Stomach (tissue), 9 donors: Measurements from ENCODE around the gene PNLDC1. TPM values are rescaled to one million over a fixed set of nuclear protein-coding genes. Genes with fewer than 3 reads are reported as not detected.
A peak's percentile ranks its signal among the peaks of the same experiment; 100 is the strongest.
"Not testable (repeated sequence)": the region's sequence is repeated elsewhere in the genome, so short reads cannot be mapped to it uniquely, and the experiment has no call there.

ENCODE experiments used
- DNase-seq, 2 donors: peaks; one replicate each; pipeline versions ENCODE4 v3.0.0 to v3.0.0-alpha.2; 2013 to 2019
- H3K27ac ChIP-seq, 5 donors: fragments of 200-600 bp in 4 of 5; sonication (generic) in 4 of 5; one replicate each; pipeline ENCODE4 v1.5.1; 2013 to 2019; ENCODE audit warnings: mild to moderate bottlenecking in 1 of 5, moderate library complexity in 1 of 5
- H3K27me3 ChIP-seq, 3 donors: fragments of 200-600 bp; sonication (generic); one replicate each; pipeline ENCODE4 v1.5.1; 2017 to 2019; ENCODE audit warnings: mixed run types in 1 of 3
- H3K36me3 ChIP-seq, 4 donors: fragments of 200-600 bp; sonication (generic); 1 replicate in 3 of 4; 2 replicates in 1 of 4; pipeline ENCODE4 v1.5.1; 2016 to 2019
- H3K4me1 ChIP-seq, 4 donors: fragments of 200-600 bp; sonication (generic); one replicate each; pipeline ENCODE4 v1.5.1; 2016 to 2019
- H3K4me3 ChIP-seq, 4 donors: fragments of 200-600 bp; sonication (generic) in 3 of 4; one replicate each; pipeline ENCODE4 v1.5.1; 2016 to 2019; ENCODE audit warnings: mild to moderate bottlenecking in 1 of 4
- H3K9me3 ChIP-seq, 4 donors: fragments of 200-600 bp; sonication (generic); one replicate each; pipeline ENCODE4 v1.5.1; 2016 to 2019
- CTCF ChIP-seq, 7 experiments: fragments of 450-650 bp in 4 of 7; fragments of 200-600 bp in 3 of 7; sonication (generic) in 3 of 7; IDR thresholded peaks; one replicate each; pipeline ENCODE4 v1.5.1; 2016 to 2019; ENCODE audit warnings: antibody characterized with exemption in 7 of 7, control low read depth in 2 of 7, mild to moderate bottlenecking in 1 of 7
- EP300 ChIP-seq: sonication (generic); formaldehyde crosslinking; IDR thresholded peaks from one replicate; pipeline ENCODE4 v1.6.1; 2017; ENCODE audit warnings: antibody characterized with exemption
- POLR2A ChIP-seq, 4 donors: fragments of 450-650 bp; IDR thresholded peaks; one replicate each; pipeline ENCODE4 v1.6.1; 2016; ENCODE audit warnings: antibody characterized with exemption in 4 of 4, control low read depth in 2 of 4, mild to moderate bottlenecking in 1 of 4, moderate library complexity in 1 of 4
- POLR2AphosphoS5 ChIP-seq, 3 donors: sonication (generic); formaldehyde crosslinking; IDR thresholded peaks; one replicate each; pipeline ENCODE4 v1.6.1; 2016; ENCODE audit warnings: antibody characterized with exemption in 3 of 3
- WGBS, 5 donors: extraction: QIAGEN DNeasy Blood & Tissue Kit in 3 of 5; methylation state at CpG; one replicate each; pipeline versions ENCODE4 v1.1.5 to v1.1.7; 2013 to 2018; 5-methylcytosine and 5-hydroxymethylcytosine counted together
- intact Hi-C: fragments of 100-400 bp; cut with DNase I; formaldehyde crosslinking; loops from one replicate; pipeline ENCODE4 v1.15.1; 2023; ENCODE audit warnings: low total_unique reads
- polyA plus RNA-seq, 3 donors: library from polyadenylated mRNA; stranded (reverse); fragments of 200-250 nt; gene quantifications; one replicate each; pipeline ENCODE4 v1.2.3, GENCODE V29; 2013
- small RNA-seq, 4 donors: library from RNA; depleted of rRNA; stranded (forward); fragments of <200 nt; gene quantifications; one replicate each; pipeline ENCODE3, GENCODE V24; 2016
- total RNA-seq, 5 donors: library from RNA; depleted of rRNA; stranded (reverse); fragments of >200 nt; gene quantifications; one replicate each; pipeline versions ENCODE4 v1.1.0 to v1.2.3, GENCODE V29; 2014 to 2016
- donor health status: healthy with polysubstance abuse.
- donor health status: Bipolar disorder and iron deficiency.
- donor health status: healthy.

PNLDC1 gene
- total and polyA plus RNA-seq, 8 donors, result 0.25 to 2.5 (median 0.43) TPM; not detected in 4

GRCh38 chr6:159862103-159862502, 62.0 kb downstream of the PNLDC1 start:
- H3K9me3 ChIP-seq, result no peaks in the 10 kb centered on the region
- H3K27ac ChIP-seq, result no peak overlapping the region
- TF ChIP-seq POLR2AphosphoS5 (IDR thresholded peaks at IDR 0.05) (no peak), CTCF (IDR thresholded peaks at IDR 0.05) (no peak), POLR2A (IDR thresholded peaks at IDR 0.05) (no peak), EP300 (no peak)
- intact Hi-C loops, result no loop called here
- no peak for DNase-seq
- no peaks in the 10 kb centered on the region for H3K36me3 ChIP-seq
- 73 to 83% (median 79%) methylated on average over 5 of the region's 5 CpGs for WGBS, 5 donors
- H3K27me3 ChIP-seq, result no peaks in the 10 kb centered on the region
- H3K4me1 ChIP-seq, result no peaks in the 10 kb centered on the region
- no peak overlapping the region for H3K4me3 ChIP-seq

DNA sequence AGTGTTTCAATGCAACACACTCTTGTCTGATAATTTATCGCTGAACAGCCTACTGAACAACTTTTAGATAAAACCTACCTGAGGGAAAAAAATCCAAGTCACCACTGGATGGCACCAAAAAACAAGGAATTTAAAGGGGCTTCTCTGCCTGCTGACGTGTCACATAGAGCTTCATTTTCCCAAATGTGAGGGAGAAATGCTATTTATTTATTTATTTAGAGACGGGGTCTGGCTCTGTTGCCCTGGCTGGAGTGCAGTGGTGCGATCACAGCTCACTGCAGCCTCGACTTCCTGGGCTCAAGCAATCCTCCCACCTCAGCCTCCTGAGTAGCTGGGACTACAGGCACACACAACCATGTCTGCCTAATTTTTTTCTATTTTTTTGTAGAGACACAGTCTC, 63.3 kb downstream of the PNLDC1 start:
- H3K36me3 ChIP-seq, H3K9me3 ChIP-seq, H3K4me3 ChIP-seq, intact Hi-C loops, H3K4me1 ChIP-seq, H3K27ac ChIP-seq, H3K27me3 ChIP-seq: not testable (repeated sequence)
- WGBS, 5 donors, result 17 to 27% (median 21%) methylated on average over 5 of the region's 5 CpGs
- peak in 4 of 7 experiments; percentile 30 to 61 (median 50) for TF ChIP-seq CTCF (IDR thresholded peaks at IDR 0.05)
- peak; percentile 40 to 85 for DNase-seq

DNA sequence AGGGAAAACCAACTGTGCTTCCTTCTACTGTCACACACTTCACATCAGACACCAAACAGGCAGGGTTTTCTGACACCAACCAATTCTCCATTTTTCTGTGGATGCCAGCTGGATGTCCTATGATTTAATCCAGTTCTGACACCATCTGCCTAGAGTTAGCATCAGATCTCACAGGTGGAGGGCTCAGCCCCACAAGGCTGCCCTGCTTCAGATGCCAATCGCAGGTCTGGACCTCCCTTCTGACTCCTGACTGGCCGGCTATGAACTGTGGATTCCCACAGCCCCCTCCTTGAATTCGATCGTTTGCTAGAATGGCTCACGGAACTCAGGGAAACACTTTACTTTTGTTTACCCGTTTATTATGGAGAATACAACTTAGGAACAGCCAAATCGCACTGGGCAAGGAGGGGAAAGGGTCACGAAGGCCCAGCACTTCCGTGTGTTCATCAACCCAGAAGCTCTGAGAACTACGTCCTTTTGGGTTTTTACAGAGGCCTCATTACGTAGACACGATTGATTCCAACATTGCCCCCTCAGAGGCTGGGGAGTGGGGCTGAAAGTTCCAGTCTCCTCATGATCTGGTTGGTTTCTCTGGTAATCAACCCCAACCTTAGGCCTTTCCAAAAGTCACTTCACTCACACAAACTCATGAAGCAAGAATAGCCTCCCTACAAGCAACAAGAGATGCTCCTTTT, 65.3 kb downstream of the PNLDC1 start:
- no peaks in the 10 kb centered on the region for H3K36me3 ChIP-seq
- H3K4me3 ChIP-seq, result no peak overlapping the region
- intact Hi-C loops, result no loop called here
- H3K4me1 ChIP-seq, result no peaks in the 10 kb centered on the region
- WGBS, 5 donors, result 81 to 92% (median 90%) methylated on average over 12 of the region's 12 CpGs
- TF ChIP-seq POLR2A (IDR thresholded peaks at IDR 0.05) (no peak), EP300 (no peak), POLR2AphosphoS5 (IDR thresholded peaks at IDR 0.05) (no peak), CTCF (IDR thresholded peaks at IDR 0.05) (no peak)
- no peak for DNase-seq
- no peaks in the 10 kb centered on the region for H3K9me3 ChIP-seq
- no peaks in the 10 kb centered on the region for H3K27me3 ChIP-seq
- no peak overlapping the region for H3K27ac ChIP-seq

- TF ChIP-seq POLR2A (IDR thresholded peaks at IDR 0.05) (no peak), EP300 (no peak), CTCF (IDR thresholded peaks at IDR 0.05) (no peak), POLR2AphosphoS5 (IDR thresholded peaks at IDR 0.05) (no peak)
- Histone ChIP-seq H3K9me3 (no peaks in the 10 kb centered on the region), H3K27ac (no peak overlapping the region), H3K4me3 (no peak overlapping the region), H3K36me3 (no peaks in the 10 kb centered on the region), H3K27me3 (no peaks in the 10 kb centered on the region), H3K4me1 (no peaks in the 10 kb centered on the region)
- no peak for DNase-seq
- intact Hi-C loops, result no loop called here
- 88 to 91% (median 90%) methylated on average over 23 to 28 of the region's 28 CpGs for WGBS, 5 donors
Measured at GRCh38 chr6:159866286-159867247, 66.5 kb downstream of the PNLDC1 start.

Small RNA genes lying within 50 kb of the gene (small RNA-seq; reads per million reads assigned to genes)
- gene SNORA20 (17.3 to 104 (median 70.7) reads per million in 4 donors), gene SNORA29 (0 reads per million in 4 donors)

Other genes with a start within 250 kb of the PNLDC1 start
- gene SOD2, start 107.0 kb upstream of the PNLDC1 start, total RNA-seq, result 100 to 1,000 TPM in 4 of 5 donors, 10 to 100 TPM in 1; 27.2 to 187 (median 147) TPM
- 100 to 1,000 TPM; 219 to 404 (median 260) TPM for gene SOD2, start 107.0 kb upstream of the PNLDC1 start, polyA plus RNA-seq
- 100 to 1,000 TPM in 1 of 5 donors, 10 to 100 TPM in 4; 35.0 to 125 (median 82.6) TPM for gene WTAP, start 72.8 kb upstream of the PNLDC1 start, total RNA-seq
- gene WTAP, start 72.8 kb upstream of the PNLDC1 start, polyA plus RNA-seq, result 10 to 100 TPM; 54.1 to 78.1 (median 58.3) TPM
- 10 to 100 TPM in 2 of 5 donors, 1 to 10 TPM in 2, under 1 TPM in 1; 0.58 to 82.1 (median 2.5) TPM for gene ACAT2, start 38.2 kb upstream of the PNLDC1 start, total RNA-seq
- gene ACAT2, start 38.2 kb upstream of the PNLDC1 start, polyA plus RNA-seq, result 10 to 100 TPM; 35.0 to 43.6 (median 39.7) TPM
- gene TCP1, start 10.7 kb upstream of the PNLDC1 start, total RNA-seq, result 100 to 1,000 TPM in 4 of 5 donors, 10 to 100 TPM in 1; 52.7 to 199 (median 127) TPM
- gene TCP1, start 10.7 kb upstream of the PNLDC1 start, polyA plus RNA-seq, result 10 to 100 TPM; 64.8 to 98.0 (median 85.5) TPM
- 100 to 1,000 TPM in 1 of 5 donors, 10 to 100 TPM in 3, 1 to 10 TPM in 1; 3.6 to 105 (median 50.5) TPM for gene MRPL18, start 9.8 kb upstream of the PNLDC1 start, total RNA-seq
- gene MRPL18, start 9.8 kb upstream of the PNLDC1 start, polyA plus RNA-seq, result 10 to 100 TPM; 80.4 to 96.8 (median 86.9) TPM
- gene MAS1, start 90.7 kb downstream of the PNLDC1 start, total RNA-seq, result under 1 TPM in 1 of 5 donors, not detected in 4; 0.18 TPM
- under 1 TPM in 1 of 3 donors, not detected in 2; under 0.01 TPM for gene MAS1, start 90.7 kb downstream of the PNLDC1 start, polyA plus RNA-seq
- gene IGF2R, start 168.8 kb downstream of the PNLDC1 start, total RNA-seq, result 10 to 100 TPM; 30.3 to 70.5 (median 43.4) TPM
- 1 to 10 TPM; 2.0 to 9.8 (median 7.7) TPM for gene IGF2R, start 168.8 kb downstream of the PNLDC1 start, polyA plus RNA-seq